Fibroblast of peridontal ligament (primary cell): ENCODE results near the gene WTAP.
"Not testable (repeated sequence)": the region's sequence is repeated elsewhere in the genome, so short reads cannot be mapped to it uniquely, and the experiment has no call there.

ENCODE experiments used
- DNase-seq: peaks from one replicate; pipeline ENCODE4 v3.0.0-alpha.2; 2010; ENCODE audit errors: extremely low read depth

The WTAP gene

GRCh38 chr6:159693894-159694545 lies 33.3 kb upstream of the WTAP start:
- no peak for DNase-seq

GRCh38 chr6:159695984-159696383 lies 31.3 kb upstream of the WTAP start:
- peak; percentile 83 for DNase-seq

GRCh38 chr6:159700970-159701369 lies 26.3 kb upstream of the WTAP start:
- peak; percentile 37 for DNase-seq

- DNase-seq = peak; percentile 98
Observed at GRCh38 chr6:159701413-159701999, 25.8 kb upstream of the WTAP start.

- not testable (repeated sequence) for DNase-seq
Observed at GRCh38 chr6:159710603-159711002, 16.7 kb upstream of the WTAP start.

GRCh38 chr6:159712389-159712788 lies 14.9 kb upstream of the WTAP start:
- not testable (repeated sequence) for DNase-seq

GRCh38 chr6:159713984-159714383 lies 13.3 kb upstream of the WTAP start:
- no peak for DNase-seq

GRCh38 chr6:159714404-159714803 lies 12.9 kb upstream of the WTAP start:
- DNase-seq = no peak

- DNase-seq = no peak
Observed at GRCh38 chr6:159715166-159715565, 12.1 kb upstream of the WTAP start.

- DNase-seq = no peak
Observed at GRCh38 chr6:159715605-159716004, 11.7 kb upstream of the WTAP start.

- DNase-seq = peak; percentile 99
Observed at GRCh38 chr6:159716247-159717096, 10.8 kb upstream of the WTAP start.

GRCh38 chr6:159718634-159719033 lies 8.7 kb upstream of the WTAP start:
- DNase-seq = no peak

- DNase-seq = no peak
Observed at GRCh38 chr6:159719287-159719686, 8.0 kb upstream of the WTAP start.

- DNase-seq = peak; percentile 34
Observed at GRCh38 chr6:159720708-159721107, 6.6 kb upstream of the WTAP start.

- not testable (repeated sequence) for DNase-seq
Observed at GRCh38 chr6:159721981-159722380, 5.3 kb upstream of the WTAP start.

GRCh38 chr6:159722655-159723054 lies 4.7 kb upstream of the WTAP start:
- no peak for DNase-seq

GRCh38 chr6:159723259-159723658 lies 4.0 kb upstream of the WTAP start:
- no peak for DNase-seq

GRCh38 chr6:159724778-159725177 lies 2.5 kb upstream of the WTAP start:
- no peak for DNase-seq

- DNase-seq = not testable (repeated sequence)
Observed at GRCh38 chr6:159725208-159725607, 2.1 kb upstream of the WTAP start.

GRCh38 chr6:159726255-159726917 lies 920 bp upstream of the WTAP start:
- no peak for DNase-seq

GRCh38 chr6:159727717-159728445 lies 575 bp downstream of the WTAP start:
- peak; percentile 47 for DNase-seq
